ENCODE results near the gene PARP1. TPM values are rescaled to one million over a fixed set of nuclear protein-coding genes. Genes with fewer than 3 reads are reported as not detected.

PARP1 gene
- total RNA-seq, 4 donors from 2014 or later = 30.9 to 65.1 (median 48.2) TPM

GRCh38 chr1:226366290-226366689, 41.6 kb downstream of the PARP1 start:
- WGBS, 2 donors = 88 to 91% methylated on average over 2 of the region's 2 CpGs
- DNase-seq (ENCODE audit: low spot score in 2 of 2) = no peak
- TF ChIP-seq CTCF (IDR thresholded peaks at IDR 0.05) = no peak
- TF ChIP-seq POLR2A (IDR thresholded peaks at IDR 0.05) = no peak
- intact Hi-C loops (cut with DNase I; ENCODE audit: low total_unique reads) = no loop called here
- no peak overlapping the region for H3K4me3 ChIP-seq (ENCODE audit: low read depth, poor library complexity, severe bottlenecking)

- TF ChIP-seq CTCF (IDR thresholded peaks at IDR 0.05) (no peak), POLR2A (IDR thresholded peaks at IDR 0.05) (no peak)
- intact Hi-C loops (cut with DNase I; ENCODE audit: low total_unique reads) = no loop called here
- 89 to 95% methylated on average over 5 of the region's 5 CpGs for WGBS, 2 donors
- DNase-seq (ENCODE audit: low spot score in 2 of 2) = no peak
- H3K4me3 ChIP-seq (ENCODE audit: low read depth, poor library complexity, severe bottlenecking) = no peak overlapping the region
Observed at GRCh38 chr1:226365831-226366231, 42.1 kb downstream of the PARP1 start.

GRCh38 chr1:226364901-226365565, 42.9 kb downstream of the PARP1 start:
- DNase-seq (ENCODE audit: low spot score in 2 of 2) = no peak
- intact Hi-C loops (cut with DNase I; ENCODE audit: low total_unique reads) = no loop called here
- no peak for TF ChIP-seq CTCF (IDR thresholded peaks at IDR 0.05)
- TF ChIP-seq POLR2A (IDR thresholded peaks at IDR 0.05) = no peak
- H3K4me3 ChIP-seq (ENCODE audit: low read depth, poor library complexity, severe bottlenecking) = no peak overlapping the region
- WGBS, 2 donors = 94 to 96% methylated on average over 15 of the region's 15 CpGs

- WGBS, 2 donors = 76 to 83% methylated on average over 7 of the region's 7 CpGs
- TF ChIP-seq POLR2A (IDR thresholded peaks at IDR 0.05) = no peak
- TF ChIP-seq CTCF (IDR thresholded peaks at IDR 0.05) = no peak
- DNase-seq (ENCODE audit: low spot score in 2 of 2) = no peak
- H3K4me3 ChIP-seq (ENCODE audit: low read depth, poor library complexity, severe bottlenecking) = no peak overlapping the region
- intact Hi-C loops (cut with DNase I; ENCODE audit: low total_unique reads) = no loop called here
Observed at GRCh38 chr1:226364514-226364899, 43.4 kb downstream of the PARP1 start.

GRCh38 chr1:226363801-226364513, 43.9 kb downstream of the PARP1 start:
- WGBS, 2 donors = 82 to 90% methylated on average over 9 of the region's 9 CpGs
- intact Hi-C loops (cut with DNase I; ENCODE audit: low total_unique reads) = no loop called here
- no peak for DNase-seq (ENCODE audit: low spot score in 2 of 2)
- TF ChIP-seq POLR2A (IDR thresholded peaks at IDR 0.05) = no peak
- no peak overlapping the region for H3K4me3 ChIP-seq (ENCODE audit: low read depth, poor library complexity, severe bottlenecking)

GRCh38 chr1:226362891-226363447, 44.9 kb downstream of the PARP1 start:
- no peak for DNase-seq (ENCODE audit: low spot score in 2 of 2)
- TF ChIP-seq POLR2A (IDR thresholded peaks at IDR 0.05) (no peak), CTCF (IDR thresholded peaks at IDR 0.05) (no peak)
- H3K4me3 ChIP-seq (ENCODE audit: low read depth, poor library complexity, severe bottlenecking) = no peak overlapping the region
- intact Hi-C loops (cut with DNase I; ENCODE audit: low total_unique reads) = no loop called here
- WGBS, 2 donors = 82 to 92% methylated on average over 9 of the region's 9 CpGs

Data from lower leg skin (tissue), 4 donors.